Activated CD4-positive, alpha-beta T cell treated with anti-CD3 and anti-CD28 coated beads, Interleukin-2, amount 50 U/mL, for 1 hour (primary cell): ENCODE results near the gene REXO4.

Experiments used
- DNase-seq: peaks from one replicate; pipeline ENCODE4 v3.0.0-alpha.2; 2020

Gene REXO4

GRCh38 chr9:133362359-133363044, 55.3 kb downstream of the REXO4 start:
- DNase-seq: no peak

- no peak for DNase-seq
These were observed 56.2 kb downstream of the REXO4 start for GRCh38 chr9:133361507-133362092.

GRCh38 chr9:133360400-133361393, 57.1 kb downstream of the REXO4 start:
- no peak for DNase-seq

- DNase-seq: no peak
These were observed 58.2 kb downstream of the REXO4 start for GRCh38 chr9:133359399-133360175.

- DNase-seq: no peak
These were observed 60.2 kb downstream of the REXO4 start for GRCh38 chr9:133357656-133358055.

- DNase-seq: peak; percentile 91
These were observed 61.3 kb downstream of the REXO4 start, which contains the start of the genes SURF1 and SURF2 for GRCh38 chr9:133356391-133357091. Gene SURF1 (minus strand): TSS chr9:133356487. CDS start chr9:133356453, 34 bp downstream. Gene SURF2 (plus strand): TSS chr9:133356550. CDS start chr9:133356593, 43 bp downstream.
